Subcutaneous abdominal adipose tissue (tissue), 5 donors: ENCODE measurements around the gene IL17RD.
"Not testable (repeated sequence)": the region's sequence is repeated elsewhere in the genome, so short reads cannot be mapped to it uniquely, and the experiment has no call there.

Experiments
- H3K27ac ChIP-seq: one replicate; pipeline ENCODE4 v1.7.0; 2013; ENCODE audit warnings: low read depth, mild to moderate bottlenecking, inconsistent platforms, low read length, moderate library complexity
- H3K27me3 ChIP-seq, 5 donors: one replicate each; pipeline ENCODE4 v1.7.0; 2013; ENCODE audit warnings: low read length in 5 of 5, inconsistent platforms in 1 of 5; ENCODE audit not compliant: control insufficient read depth in 5 of 5, insufficient read depth in 4 of 5
- H3K36me3 ChIP-seq, 5 donors: one replicate each; pipeline ENCODE4 v1.7.0; 2013; ENCODE audit warnings: low read length in 5 of 5; ENCODE audit not compliant: control insufficient read depth in 5 of 5, insufficient read depth in 5 of 5
- H3K4me1 ChIP-seq, 5 donors: one replicate each; pipeline ENCODE4 v1.7.0; 2013; ENCODE audit warnings: low read length in 5 of 5, mild to moderate bottlenecking in 3 of 5, moderate library complexity in 1 of 5; ENCODE audit not compliant: control insufficient read depth in 5 of 5, insufficient read depth in 5 of 5
- H3K4me3 ChIP-seq, 5 donors: one replicate each; pipeline ENCODE4 v1.7.0; 2013; ENCODE audit warnings: low read length in 5 of 5, low read depth in 1 of 5
- H3K9ac ChIP-seq, 5 donors: one replicate each; pipeline ENCODE4 v1.7.0; 2013; ENCODE audit warnings: low read length in 5 of 5, mild to moderate bottlenecking in 4 of 5, moderate library complexity in 3 of 5
- H3K9me3 ChIP-seq, 5 donors: one replicate each; pipeline ENCODE4 v1.7.0; 2013; ENCODE audit warnings: low read length in 5 of 5; ENCODE audit not compliant: control insufficient read depth in 5 of 5
- donor health status: healthy.
- donor health status: healthy.
- donor health status: healthy.
- donor health status: healthy.
- donor health status: healthy.

Gene IL17RD

GRCh38 chr3:57085211-57085610 is 79.9 kb downstream of the IL17RD start:
- Histone ChIP-seq H3K27ac (no peak overlapping the region), H3K4me3 (no peak overlapping the region)

GRCh38 chr3:57083266-57083995 is 81.7 kb downstream of the IL17RD start:
- not testable (repeated sequence) for H3K27me3 ChIP-seq, H3K9me3 ChIP-seq, H3K4me3 ChIP-seq, H3K36me3 ChIP-seq, H3K27ac ChIP-seq, H3K9ac ChIP-seq
- peaks cover 0 to 19% (median 11%) of the 10 kb centered on the region in 5 donors for H3K4me1 ChIP-seq

More at GRCh38 chr3:57085211-57085610, 79.9 kb downstream of the IL17RD start:
- H3K36me3 ChIP-seq, result no peaks in the 10 kb centered on the region
- peaks cover 0 to 9% (median 0%) of the 10 kb centered on the region in 5 donors for H3K4me1 ChIP-seq
- H3K27me3 ChIP-seq, result no peaks in the 10 kb centered on the region
- no peaks in the 10 kb centered on the region for H3K9me3 ChIP-seq
- no peak overlapping the region for H3K9ac ChIP-seq

DNA sequence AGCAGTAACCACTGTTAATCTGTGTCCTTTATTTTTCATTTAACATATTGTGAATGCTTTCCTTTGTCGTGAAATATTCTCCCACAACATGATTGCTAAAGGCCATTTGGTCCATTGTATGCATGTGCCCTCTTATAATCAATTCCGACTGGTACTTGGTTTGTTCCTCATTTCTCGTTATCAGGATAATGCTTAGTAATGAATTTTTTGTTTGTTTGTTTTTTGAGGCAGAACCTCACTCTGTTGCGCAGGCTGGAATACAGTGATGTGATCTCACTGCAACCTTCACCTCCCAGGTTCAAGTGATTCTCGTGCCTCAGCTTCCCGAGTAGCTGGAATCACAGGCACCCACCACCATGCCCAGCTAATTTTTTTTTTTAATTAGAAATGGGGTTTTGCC is 82.7 kb downstream of the IL17RD start:
- no peaks in the 10 kb centered on the region for H3K36me3 ChIP-seq
- no peak overlapping the region for H3K27ac ChIP-seq
- no peak overlapping the region for H3K4me3 ChIP-seq
- peaks cover 5 to 26% (median 19%) of the 10 kb centered on the region in 5 donors for H3K4me1 ChIP-seq
- peaks cover 0 to 7% (median 0%) of the 10 kb centered on the region in 5 donors for H3K27me3 ChIP-seq
- H3K9me3 ChIP-seq, result no peaks in the 10 kb centered on the region
- no peak overlapping the region for H3K9ac ChIP-seq

DNA sequence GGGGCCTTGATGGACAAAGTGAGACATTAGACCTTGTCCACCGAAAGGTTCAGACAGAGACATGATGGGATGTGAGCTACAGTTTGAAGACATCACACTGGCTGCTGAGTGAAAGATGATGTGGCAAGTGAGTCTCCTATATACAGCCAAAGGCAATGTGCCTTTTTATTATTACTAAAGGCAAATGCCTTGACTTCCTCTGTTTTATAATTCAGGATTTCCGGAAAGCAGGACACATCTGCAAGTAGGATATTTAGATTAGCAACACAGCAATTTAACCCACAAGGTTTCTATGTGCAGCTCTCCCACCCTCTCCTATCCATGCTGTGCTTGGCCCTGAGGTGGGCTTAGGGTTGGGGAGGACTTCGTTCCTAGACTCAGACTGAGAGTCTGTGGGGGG is 84.0 kb downstream of the IL17RD start:
- Histone ChIP-seq H3K4me1 (peaks cover 5 to 21% (median 18%) of the 10 kb centered on the region in 5 donors), H3K9ac (no peak overlapping the region), H3K27ac (no peak overlapping the region), H3K9me3 (no peaks in the 10 kb centered on the region), H3K4me3 (no peak overlapping the region), H3K27me3 (peaks cover 0 to 14% (median 5%) of the 10 kb centered on the region in 5 donors), H3K36me3 (no peaks in the 10 kb centered on the region)

DNA sequence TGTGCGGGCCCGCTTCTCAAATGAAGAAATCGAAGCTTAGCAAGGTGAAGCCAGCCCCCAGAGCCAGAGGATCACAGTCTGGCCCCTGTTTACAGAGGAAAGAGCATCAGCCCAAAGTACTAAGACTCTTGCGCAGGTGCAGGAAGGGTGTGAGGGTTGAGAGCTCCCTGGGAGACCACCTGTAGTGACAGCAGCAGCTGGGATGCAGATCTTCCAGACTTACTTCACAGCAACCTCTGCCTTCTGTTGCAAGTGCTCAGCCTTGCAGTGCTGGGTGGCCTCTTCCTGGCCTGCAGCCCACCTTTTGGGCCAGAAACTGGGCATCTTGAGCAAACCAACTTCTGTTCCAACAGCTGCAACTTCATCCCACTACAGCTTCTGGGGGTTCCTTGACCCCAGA is 85.0 kb downstream of the IL17RD start:
- Histone ChIP-seq H3K9me3 (no peaks in the 10 kb centered on the region), H3K9ac (no peak overlapping the region), H3K27ac (no peak overlapping the region), H3K36me3 (no peaks in the 10 kb centered on the region), H3K4me3 (no peak overlapping the region), H3K4me1 (peaks cover 5 to 21% (median 18%) of the 10 kb centered on the region in 5 donors), H3K27me3 (peaks cover 0 to 15% (median 7%) of the 10 kb centered on the region in 5 donors)

DNA sequence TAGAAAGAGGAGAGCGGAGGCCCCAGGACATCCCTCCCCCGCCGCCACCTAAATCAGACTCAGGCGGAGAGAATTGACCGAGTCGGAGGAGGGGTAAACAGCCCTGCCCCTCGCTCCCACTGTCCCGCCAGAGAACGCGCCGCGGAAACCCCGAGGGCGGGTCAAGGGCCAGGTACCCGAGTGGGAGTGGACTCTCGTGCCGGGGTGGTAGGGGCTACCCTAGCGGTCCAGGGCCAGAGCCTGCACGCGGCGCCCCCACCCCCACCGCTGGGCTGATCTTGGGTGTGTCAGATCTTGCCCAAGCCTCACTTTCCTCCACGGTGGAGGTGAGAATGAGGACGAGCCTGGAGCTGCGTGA is 85.7 kb downstream of the IL17RD start:
- Histone ChIP-seq H3K4me1 (peaks cover 5 to 21% (median 19%) of the 10 kb centered on the region in 5 donors), H3K27me3 (peaks cover 0 to 15% (median 7%) of the 10 kb centered on the region in 5 donors), H3K36me3 (no peaks in the 10 kb centered on the region), H3K4me3 (peak overlapping the region in 4 of 5 donors; percentile 58 to 78 (median 64)), H3K9ac (peak overlapping the region in 2 of 5 donors; percentile 48 to 67), H3K27ac (no peak overlapping the region), H3K9me3 (no peaks in the 10 kb centered on the region)

DNA sequence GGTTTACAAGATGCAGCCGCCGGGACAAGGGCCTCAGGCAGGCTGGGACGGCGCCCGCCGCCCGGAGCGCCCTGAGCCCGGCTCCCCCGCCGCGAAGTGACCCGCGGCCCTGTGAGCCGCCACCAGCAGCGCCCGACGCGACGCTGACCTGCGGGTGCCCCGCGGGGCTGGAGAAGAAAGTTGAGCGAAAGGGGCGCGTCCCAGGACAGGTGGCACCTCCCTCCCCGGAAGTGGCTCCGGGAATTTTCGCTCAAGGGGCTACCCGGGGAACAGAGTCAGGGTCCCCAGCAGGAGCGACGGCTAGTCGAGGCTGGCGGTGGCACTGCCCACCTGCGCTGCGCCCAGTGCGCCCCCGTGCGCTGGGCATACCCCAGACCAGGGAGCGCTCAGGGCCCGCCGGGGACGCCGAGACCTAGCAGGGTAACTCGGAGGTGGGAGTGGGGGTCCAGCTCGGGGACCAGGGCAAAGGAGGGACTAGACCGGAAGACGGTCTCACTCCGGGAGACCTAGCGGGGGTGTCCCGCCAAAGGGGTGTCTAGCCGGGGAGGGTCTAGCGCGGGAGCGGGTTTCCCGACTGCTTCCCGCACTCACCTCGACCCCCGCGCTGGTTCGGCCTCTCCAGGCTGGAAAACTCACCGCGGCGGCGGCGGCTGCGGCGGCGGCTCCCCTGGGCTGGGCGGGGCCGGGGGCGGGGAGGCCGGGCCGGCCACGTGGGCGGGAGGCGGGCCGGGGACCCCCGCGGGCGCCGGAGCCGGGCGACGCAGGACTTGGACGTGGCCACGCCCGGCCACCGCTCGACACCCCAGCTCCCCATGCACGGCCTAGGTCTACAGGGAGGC is 86.3 kb downstream of the IL17RD start:
- Histone ChIP-seq H3K27me3 (peaks cover 0 to 16% (median 7%) of the 10 kb centered on the region in 5 donors), H3K4me3 (peak overlapping the region; percentile 69 to 87 (median 81)), H3K9ac (peak overlapping the region in 4 of 5 donors; percentile 61 to 82 (median 70)), H3K27ac (peak overlapping the region; percentile 16), H3K36me3 (no peaks in the 10 kb centered on the region), H3K4me1 (peaks cover 5 to 21% (median 19%) of the 10 kb centered on the region in 5 donors), H3K9me3 (no peaks in the 10 kb centered on the region)

DNA sequence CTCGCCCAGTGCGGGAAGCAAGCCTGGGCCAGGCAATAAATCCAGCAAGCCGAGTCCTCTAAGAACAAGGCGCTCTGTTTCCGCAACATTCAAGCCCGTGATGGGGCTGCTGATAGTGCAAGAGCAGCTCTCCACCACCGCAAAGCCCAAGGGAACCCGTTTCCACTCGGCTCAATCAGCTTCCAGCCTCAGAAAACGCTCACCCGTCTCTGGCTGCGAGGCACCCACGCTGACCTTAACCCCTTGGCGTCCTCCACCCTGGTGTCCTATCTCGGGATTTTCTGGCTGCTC is 86.9 kb downstream of the IL17RD start:
- Histone ChIP-seq H3K9me3 (no peaks in the 10 kb centered on the region), H3K4me1 (peaks cover 5 to 21% (median 19%) of the 10 kb centered on the region in 5 donors), H3K36me3 (no peaks in the 10 kb centered on the region), H3K27me3 (peaks cover 0 to 19% (median 7%) of the 10 kb centered on the region in 5 donors), H3K27ac (no peak overlapping the region), H3K4me3 (peak overlapping the region; percentile 69 to 87 (median 81)), H3K9ac (peak overlapping the region; percentile 26 to 82 (median 65))

GRCh38 chr3:57077630-57078343 is 87.4 kb downstream of the IL17RD start:
- no peak overlapping the region for H3K27ac ChIP-seq
- H3K9ac ChIP-seq, result peak overlapping the region in 3 of 5 donors; percentile 26 to 82 (median 65)
- H3K27me3 ChIP-seq, result peaks cover 0 to 19% (median 7%) of the 10 kb centered on the region in 5 donors

More at GRCh38 chr3:57077630-57078343, 87.4 kb downstream of the IL17RD start:
- Histone ChIP-seq H3K36me3 (no peaks in the 10 kb centered on the region), H3K9me3 (no peaks in the 10 kb centered on the region), H3K4me3 (peak overlapping the region; percentile 69 to 87 (median 81)), H3K4me1 (peaks cover 5 to 21% (median 19%) of the 10 kb centered on the region in 5 donors)
